K562 (cell line): ENCODE results near the gene CNGA4.

Experiments used
- ETV6 ChIP-seq, 3 experiments: fragments of 150-350 bp in 1 of 3; sonication (generic) in 1 of 3; formaldehyde crosslinking in 1 of 3; IDR thresholded peaks; 2 replicates each; pipeline versions ENCODE4 v1.6.1 to v1.8.0; 2014 to 2022; ENCODE audit warnings: borderline replicate concordance in 2 of 3, low read depth in 2 of 3, antibody characterized with exemption in 1 of 3, low read length in 1 of 3, mild to moderate bottlenecking in 1 of 3, missing genetic modification reagents in 1 of 3
- EZH2 ChIP-seq: IDR thresholded peaks from 2 replicates; pipeline ENCODE4 v1.6.1; 2012; ENCODE audit warnings: low read depth, mild to moderate bottlenecking, inconsistent platforms, low read length, borderline replicate concordance
- FOXJ3 ChIP-seq: sonication (generic); formaldehyde crosslinking; IDR thresholded peaks from 2 replicates; pipeline ENCODE4 v1.4.0; 2020; ENCODE audit warnings: mild to moderate bottlenecking, missing genetic modification reagents
- TAF15 ChIP-seq: fragments of 200-400 bp; formaldehyde crosslinking; IDR thresholded peaks from 2 replicates; pipeline ENCODE4 v1.6.1; 2017; ENCODE audit warnings: mild to moderate bottlenecking, low read depth, low read length, moderate library complexity
- TF ChIP-seq, protein P1 (sequence below), 3 experiments: IDR thresholded peaks in 2 of 3; conservative IDR thresholded peaks in 1 of 3; 2 replicates each; pipeline ENCODE4 v1.5.1; 2011 to 2012; ENCODE audit warnings: low read length in 3 of 3, mild to moderate bottlenecking in 3 of 3, control low read depth in 2 of 3, improper control_type of control experiment in 1 of 3, inconsistent platforms in 1 of 3, low read depth in 1 of 3, mixed read lengths in 1 of 3, moderate library complexity in 1 of 3; ENCODE audit not compliant: insufficient read depth in 2 of 3
- TF ChIP-seq, protein P2 (sequence below): fragments of 250-450 bp; sonication (Bioruptor Pico); IDR thresholded peaks from 2 replicates; pipeline ENCODE4 v1.5.0; 2020; ENCODE audit warnings: mild to moderate bottlenecking

DNA sequence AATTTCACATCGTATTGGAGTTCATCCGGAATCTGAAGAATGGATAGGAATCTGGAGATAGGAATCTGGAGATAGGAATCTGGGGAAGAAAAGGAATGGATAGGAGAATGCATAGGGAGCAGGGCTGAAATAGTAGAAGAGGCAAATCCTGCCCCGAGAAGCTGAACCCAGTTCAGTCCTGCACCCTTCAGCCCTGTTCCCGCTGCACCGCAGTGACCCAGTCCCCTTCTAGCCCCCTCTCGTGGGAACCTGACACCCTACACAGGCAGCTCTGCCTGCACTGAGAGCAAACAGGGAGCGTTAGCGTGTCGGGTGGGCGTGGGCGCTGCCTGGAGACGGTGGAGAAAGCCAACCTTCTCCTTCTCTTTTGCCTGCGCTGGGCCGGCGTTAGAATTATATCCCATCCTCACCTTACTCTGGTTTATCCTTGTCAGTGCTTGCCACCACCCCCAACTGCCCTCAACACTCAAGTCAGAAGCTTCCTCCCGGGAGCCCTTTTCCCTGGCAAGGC is 19.7 kb downstream of the CNGA4 start:
- no peak for TF ChIP-seq FOXJ3 (CRISPR knock-in tag)
- no peak for TF ChIP-seq ETV6 (IDR thresholded peaks at IDR 0.05; ENCODE audit: borderline replicate concordance in 1 of 2, low read depth in 2 of 2, low read length in 1 of 2)
- no peak for TF ChIP-seq ETV6 (CRISPR knock-in tag; IDR thresholded peaks at IDR 0.05; ENCODE audit: borderline replicate concordance)
- no peak for TF ChIP-seq TAF15
- TF ChIP-seq, protein P1, sequence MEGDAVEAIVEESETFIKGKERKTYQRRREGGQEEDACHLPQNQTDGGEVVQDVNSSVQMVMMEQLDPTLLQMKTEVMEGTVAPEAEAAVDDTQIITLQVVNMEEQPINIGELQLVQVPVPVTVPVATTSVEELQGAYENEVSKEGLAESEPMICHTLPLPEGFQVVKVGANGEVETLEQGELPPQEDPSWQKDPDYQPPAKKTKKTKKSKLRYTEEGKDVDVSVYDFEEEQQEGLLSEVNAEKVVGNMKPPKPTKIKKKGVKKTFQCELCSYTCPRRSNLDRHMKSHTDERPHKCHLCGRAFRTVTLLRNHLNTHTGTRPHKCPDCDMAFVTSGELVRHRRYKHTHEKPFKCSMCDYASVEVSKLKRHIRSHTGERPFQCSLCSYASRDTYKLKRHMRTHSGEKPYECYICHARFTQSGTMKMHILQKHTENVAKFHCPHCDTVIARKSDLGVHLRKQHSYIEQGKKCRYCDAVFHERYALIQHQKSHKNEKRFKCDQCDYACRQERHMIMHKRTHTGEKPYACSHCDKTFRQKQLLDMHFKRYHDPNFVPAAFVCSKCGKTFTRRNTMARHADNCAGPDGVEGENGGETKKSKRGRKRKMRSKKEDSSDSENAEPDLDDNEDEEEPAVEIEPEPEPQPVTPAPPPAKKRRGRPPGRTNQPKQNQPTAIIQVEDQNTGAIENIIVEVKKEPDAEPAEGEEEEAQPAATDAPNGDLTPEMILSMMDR (IDR thresholded peaks at IDR 0.05 in 2 of 3, conservative IDR thresholded peaks at IDR 0.05 in 1 of 3; ENCODE audit: insufficient read depth in 2 of 3, low read depth in 1 of 3, low read length in 3 of 3), result 0 out of 6 replicates have a peak, but pooled peaks of 1 of the 3 experiments have one; percentile 3
- TF ChIP-seq, protein P2, sequence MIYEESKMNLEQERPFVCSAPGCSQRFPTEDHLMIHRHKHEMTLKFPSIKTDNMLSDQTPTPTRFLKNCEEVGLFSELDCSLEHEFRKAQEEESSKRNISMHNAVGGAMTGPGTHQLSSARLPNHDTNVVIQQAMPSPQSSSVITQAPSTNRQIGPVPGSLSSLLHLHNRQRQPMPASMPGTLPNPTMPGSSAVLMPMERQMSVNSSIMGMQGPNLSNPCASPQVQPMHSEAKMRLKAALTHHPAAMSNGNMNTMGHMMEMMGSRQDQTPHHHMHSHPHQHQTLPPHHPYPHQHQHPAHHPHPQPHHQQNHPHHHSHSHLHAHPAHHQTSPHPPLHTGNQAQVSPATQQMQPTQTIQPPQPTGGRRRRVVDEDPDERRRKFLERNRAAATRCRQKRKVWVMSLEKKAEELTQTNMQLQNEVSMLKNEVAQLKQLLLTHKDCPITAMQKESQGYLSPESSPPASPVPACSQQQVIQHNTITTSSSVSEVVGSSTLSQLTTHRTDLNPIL (CRISPR knock-in tag), result no peak
- TF ChIP-seq EZH2, result no peak
